ENCODE measurements around the gene LILRB3.
A peak's percentile ranks its signal among the peaks of the same experiment; 100 is the strongest.
"Not testable (repeated sequence)": the region's sequence is repeated elsewhere in the genome, so short reads cannot be mapped to it uniquely, and the experiment has no call there.

LILRB3 gene

GRCh38 chr19:54218960-54219661 is 3.7 kb downstream of the LILRB3 start:
- DNase-seq (ENCODE audit: low spot score): peak; percentile 72
- Histone ChIP-seq H3K27ac (no peak overlapping the region), H3K4me3 (no peak overlapping the region)
- TF ChIP-seq CTCF (IDR thresholded peaks at IDR 0.05): no peak

GRCh38 chr19:54218259-54218658 is 4.5 kb downstream of the LILRB3 start:
- TF ChIP-seq CTCF (IDR thresholded peaks at IDR 0.05): no peak
- no peak for DNase-seq (ENCODE audit: low spot score)
- Histone ChIP-seq H3K27ac (no peak overlapping the region), H3K4me3 (no peak overlapping the region)

- not testable (repeated sequence) for DNase-seq (ENCODE audit: low spot score); H3K27ac ChIP-seq; H3K4me3 ChIP-seq
Observed at GRCh38 chr19:54217517-54218247, 5.1 kb downstream of the LILRB3 start.

GRCh38 chr19:54216869-54217268 is 5.9 kb downstream of the LILRB3 start:
- no peak for DNase-seq (ENCODE audit: low spot score)
- no peak for TF ChIP-seq CTCF (IDR thresholded peaks at IDR 0.05)
- no peak overlapping the region for H3K27ac ChIP-seq
- no peak overlapping the region for H3K4me3 ChIP-seq

DNA sequence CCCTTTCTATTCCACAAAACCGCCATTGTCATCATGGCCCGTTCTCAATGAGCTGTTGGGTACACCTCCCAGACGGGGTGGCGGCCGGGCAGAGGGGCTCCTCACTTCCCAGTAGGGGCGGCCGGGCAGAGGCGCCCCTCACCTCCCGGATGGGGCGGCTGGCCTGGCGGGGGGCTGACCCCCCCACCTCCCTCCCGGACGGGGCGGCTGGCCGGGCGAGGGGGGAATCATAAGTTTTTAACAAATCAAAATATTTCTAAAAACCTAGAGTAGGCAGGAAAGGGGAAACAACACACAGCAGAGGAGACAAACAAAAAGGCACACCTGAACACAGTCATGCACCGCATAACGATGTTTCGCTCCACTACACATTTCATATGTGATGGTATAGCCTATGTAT is 8.1 kb downstream of the LILRB3 start:
- DNase-seq (ENCODE audit: low spot score); H3K27ac ChIP-seq; H3K4me3 ChIP-seq: not testable (repeated sequence)

- DNase-seq (ENCODE audit: low spot score); H3K4me3 ChIP-seq; H3K27ac ChIP-seq: not testable (repeated sequence)
Observed at GRCh38 chr19:54214217-54214616, 8.6 kb downstream of the LILRB3 start.

GRCh38 chr19:54211235-54211634 is 11.6 kb downstream of the LILRB3 start:
- no peak for DNase-seq (ENCODE audit: low spot score)
- Histone ChIP-seq H3K27ac (no peak overlapping the region), H3K4me3 (no peak overlapping the region)
- no peak for TF ChIP-seq CTCF (IDR thresholded peaks at IDR 0.05)

DNA sequence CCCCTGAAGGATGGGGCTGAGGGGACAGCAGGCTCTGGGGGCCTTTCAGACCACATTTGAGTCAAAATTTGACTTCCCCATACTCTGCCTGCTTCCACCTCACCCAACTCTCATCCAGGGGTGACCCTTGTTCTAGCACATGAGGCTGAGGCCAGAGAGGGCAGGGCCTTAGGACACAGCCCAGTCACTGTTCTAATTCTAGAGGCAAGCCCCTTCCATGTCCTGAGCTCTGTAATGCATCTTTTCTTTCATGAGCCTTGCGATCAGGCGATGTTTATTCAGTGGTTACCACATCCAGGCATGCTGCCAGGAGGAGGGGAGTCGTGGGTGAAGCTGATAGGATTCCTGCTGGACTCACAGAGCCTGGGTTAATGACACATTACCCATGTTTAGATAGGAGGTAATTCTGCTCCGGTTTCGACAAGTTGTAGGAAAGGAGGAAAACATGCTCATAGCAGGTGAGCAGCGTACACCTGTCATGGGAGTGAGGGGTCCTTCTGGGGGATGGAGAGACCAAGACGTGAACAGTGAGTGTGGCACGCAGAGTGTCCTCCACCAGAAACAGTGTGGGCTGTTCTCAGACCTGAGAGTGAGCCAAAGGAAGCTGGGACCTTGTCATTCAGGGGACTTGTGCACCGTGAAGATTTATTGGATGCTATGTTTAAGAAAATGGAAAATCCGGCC is 12.9 kb downstream of the LILRB3 start:
- Histone ChIP-seq H3K27ac (peak overlapping the region; percentile 69 to 82), H3K4me3 (peak overlapping the region; percentile 25)
- DNase-seq (ENCODE audit: low spot score): no peak
- no peak for TF ChIP-seq CTCF (IDR thresholded peaks at IDR 0.05)
